HG03159 (cell line): ENCODE results near the gene SLC35E1.

ENCODE experiments used
- ATAC-seq: cut with Tn5 transposase; IDR thresholded peaks from one replicate; pipeline ENCODE4 v1.9.1; 2021; ENCODE audit warnings: mild to moderate bottlenecking, moderate library complexity; ENCODE audit not compliant: unreplicated experiment

Gene SLC35E1

DNA sequence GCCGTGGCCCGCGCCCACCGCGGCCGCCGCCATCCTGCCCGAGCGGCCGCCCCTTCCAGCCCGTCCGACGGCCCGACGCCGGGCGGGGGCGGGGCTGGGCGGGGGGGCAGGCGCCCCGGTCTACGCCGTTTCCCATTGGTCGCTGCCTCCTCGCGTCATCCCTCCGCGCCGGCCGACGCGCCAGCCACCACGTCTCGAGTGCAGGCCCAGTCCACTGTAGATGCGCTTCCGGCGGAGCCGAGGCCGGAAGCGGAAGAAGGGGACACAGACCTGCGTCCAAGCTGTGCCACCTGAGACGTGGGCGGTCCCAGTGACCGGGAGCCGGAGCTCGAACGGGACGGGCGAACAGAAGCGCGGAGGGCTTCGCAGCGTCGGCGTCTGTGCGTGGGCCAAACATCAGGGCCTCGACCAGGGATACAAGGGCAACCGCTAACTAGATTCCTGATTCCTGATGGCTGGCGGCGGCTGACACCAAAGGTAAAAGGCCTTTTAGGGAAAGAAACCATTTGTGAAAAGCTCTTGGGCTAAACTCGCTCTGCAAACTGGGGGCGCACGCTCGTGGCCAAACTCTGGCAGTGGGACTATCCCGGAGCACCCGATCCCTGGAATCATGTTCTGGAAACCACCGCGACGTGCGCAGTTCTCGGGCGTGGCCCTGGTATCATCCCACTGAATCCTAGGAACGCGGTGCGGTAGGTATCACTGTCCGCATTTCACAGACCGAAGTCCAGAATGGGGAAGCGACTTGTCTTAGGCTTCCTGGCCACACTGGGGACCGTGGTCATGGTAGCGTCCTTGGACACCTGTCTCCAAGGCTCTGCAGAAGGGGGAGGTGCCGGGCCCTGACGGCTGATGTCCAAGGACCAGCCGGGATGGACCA is at the start of gene SLC35E1:
Gene SLC35E1 (minus strand): TSS at position 84 of the 880 bp plus-strand sequence. CDS start 51 bp downstream, at position 33.
- peak; percentile 70 for ATAC-seq

- ATAC-seq, result no peak
These were observed 49.1 kb upstream of the SLC35E1 start for GRCh38 chr19:16621165-16621800.

GRCh38 chr19:16620584-16620983 is 48.4 kb upstream of the SLC35E1 start:
- ATAC-seq, result no peak

- ATAC-seq, result no peak
These were observed 47.8 kb upstream of the SLC35E1 start for GRCh38 chr19:16620018-16620417.

DNA sequence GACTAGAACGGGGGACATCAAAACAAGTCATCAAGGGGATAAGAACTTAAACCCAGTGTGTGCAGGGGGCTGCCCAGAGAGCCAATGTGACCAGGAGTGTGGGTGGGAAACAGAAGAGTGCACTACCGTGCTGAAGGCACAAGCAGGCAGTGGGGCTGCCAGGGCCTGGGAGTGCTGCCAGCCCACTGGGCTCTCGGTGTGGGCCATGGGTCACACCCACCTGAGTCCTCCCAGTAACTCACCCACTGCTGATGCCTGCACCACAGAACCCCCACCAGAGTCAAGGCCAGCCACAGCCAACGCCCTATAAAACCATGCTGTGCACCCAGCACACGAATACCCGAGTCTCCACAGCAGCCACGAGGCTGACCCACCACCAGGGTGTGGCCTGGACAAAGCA is 47.2 kb upstream of the SLC35E1 start:
- ATAC-seq, result no peak

DNA sequence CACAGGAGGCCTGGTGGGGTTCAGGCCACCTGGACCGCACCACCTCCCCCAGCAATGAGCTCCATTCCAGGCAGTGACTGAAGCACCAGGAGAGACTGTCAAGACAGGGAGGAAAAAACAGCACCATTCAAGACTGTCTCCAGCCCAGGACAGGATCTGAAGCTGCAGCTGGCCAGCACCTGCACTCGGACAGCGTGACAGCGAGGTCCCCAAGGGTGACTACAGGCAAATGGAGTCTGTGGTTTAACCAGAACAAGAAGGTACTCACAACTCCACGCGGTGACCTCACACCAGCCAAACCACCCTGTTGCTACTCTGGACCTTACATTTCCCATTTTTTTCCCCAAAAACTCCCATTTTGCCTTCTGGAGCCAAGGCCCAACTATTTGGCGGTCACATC is 46.0 kb upstream of the SLC35E1 start:
- ATAC-seq, result no peak

DNA sequence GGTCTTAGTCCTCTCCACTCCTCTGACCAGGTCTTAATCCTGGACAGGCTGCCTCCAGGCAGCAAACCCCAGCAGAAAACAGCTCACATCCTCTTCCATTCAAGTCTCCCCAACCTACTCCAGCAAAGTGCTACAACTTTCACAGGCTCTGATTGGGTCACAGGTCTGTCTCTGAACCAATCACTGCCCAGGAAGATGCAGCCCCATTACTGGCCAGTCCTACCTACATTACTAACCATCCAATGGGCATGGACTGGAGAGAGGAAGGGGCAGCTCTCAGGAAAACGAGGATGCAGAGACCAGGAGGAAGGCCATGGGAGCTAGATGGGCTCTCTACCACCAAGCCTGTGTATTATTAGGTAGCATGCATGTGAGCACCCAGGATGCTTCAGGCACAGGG is 43.6 kb upstream of the SLC35E1 start:
- ATAC-seq, result no peak

- no peak for ATAC-seq
These were observed 42.7 kb upstream of the SLC35E1 start for GRCh38 chr19:16614941-16615340.

DNA sequence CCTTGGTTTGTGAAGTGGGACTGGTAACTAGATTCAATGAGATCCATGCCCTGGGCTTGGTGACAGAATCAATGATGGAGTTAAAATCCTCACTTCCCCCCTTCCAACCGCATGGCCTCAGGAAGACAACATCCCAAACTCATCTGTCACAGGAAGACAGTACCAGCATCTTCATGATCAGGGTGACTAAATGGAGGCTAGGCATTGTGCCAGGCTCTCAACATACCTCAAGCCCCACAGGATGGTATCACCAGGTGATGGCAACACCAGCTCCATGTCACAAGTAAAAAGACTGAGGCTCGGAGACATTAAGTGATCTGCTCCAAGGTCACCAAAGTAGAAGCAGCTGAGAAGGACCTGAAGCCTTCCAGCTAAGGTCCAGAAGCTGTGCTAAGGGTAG is 41.6 kb upstream of the SLC35E1 start:
- ATAC-seq, result no peak

GRCh38 chr19:16612636-16613035 is 40.4 kb upstream of the SLC35E1 start:
- no peak for ATAC-seq

GRCh38 chr19:16611121-16611520 is 38.9 kb upstream of the SLC35E1 start:
- ATAC-seq, result no peak

- no peak for ATAC-seq
These were observed 37.4 kb upstream of the SLC35E1 start for GRCh38 chr19:16609511-16610200.

DNA sequence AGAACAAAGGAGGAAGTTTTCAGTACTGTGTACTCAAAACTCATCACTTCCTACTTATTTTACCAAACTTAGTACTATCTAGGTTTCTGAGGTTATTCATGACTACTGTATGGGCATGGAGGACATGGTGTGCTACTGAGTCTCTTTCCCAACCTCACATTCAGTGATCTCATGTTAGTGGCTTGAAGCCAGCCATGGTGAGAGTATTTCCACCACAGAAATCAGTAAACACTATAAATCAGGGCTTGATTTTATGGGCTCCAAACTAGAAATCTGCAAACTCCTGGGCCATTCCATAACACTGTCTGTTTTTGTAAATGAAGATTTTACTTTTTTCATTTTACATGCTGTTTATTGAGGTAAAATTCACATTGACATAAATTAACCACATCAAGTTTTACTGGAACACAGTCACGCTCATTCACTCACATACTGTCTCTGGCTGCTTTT is 36.1 kb upstream of the SLC35E1 start:
- no peak for ATAC-seq

DNA sequence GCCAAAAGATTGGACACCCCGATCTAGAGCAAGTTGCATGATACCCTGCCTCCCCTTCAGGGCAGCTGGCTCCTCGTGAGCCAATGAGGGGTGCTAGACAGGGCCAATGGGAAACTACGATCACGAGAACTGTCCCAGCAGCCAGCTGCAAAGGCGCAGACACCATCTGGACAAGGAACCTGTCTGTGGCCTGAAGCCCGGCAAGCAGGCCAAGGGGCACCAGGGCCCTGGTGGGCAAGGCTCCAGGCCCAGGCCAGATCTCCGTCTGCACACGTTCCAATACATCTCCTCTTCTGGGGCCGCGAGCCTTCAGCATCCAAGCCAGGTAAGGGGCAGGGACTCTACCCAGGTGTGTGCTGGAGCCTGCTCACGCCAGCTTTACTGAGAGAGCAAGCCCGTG is 35.6 kb upstream of the SLC35E1 start:
- no peak for ATAC-seq

DNA sequence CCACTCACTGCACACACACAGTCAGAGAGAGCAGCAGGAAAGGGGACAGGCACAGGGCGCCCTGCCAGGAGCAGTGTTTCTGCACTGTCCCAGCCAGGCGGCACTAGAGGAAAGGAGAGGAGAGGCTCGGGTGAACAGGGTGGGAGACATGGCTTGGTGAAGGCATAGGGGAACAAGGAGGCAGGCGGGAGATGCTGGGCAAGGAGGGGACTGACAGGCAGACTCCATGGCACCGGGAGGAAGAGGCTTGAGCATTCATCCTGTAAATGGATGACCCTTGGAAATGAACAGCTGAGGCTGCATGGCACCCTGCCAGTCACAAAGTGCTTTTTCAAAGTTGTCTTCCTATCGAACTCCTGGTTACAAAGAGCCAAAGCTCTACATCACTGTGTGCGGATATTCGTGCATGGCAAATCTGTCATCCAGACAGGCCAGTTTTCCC is 33.4 kb upstream of the SLC35E1 start:
- ATAC-seq, result no peak

DNA sequence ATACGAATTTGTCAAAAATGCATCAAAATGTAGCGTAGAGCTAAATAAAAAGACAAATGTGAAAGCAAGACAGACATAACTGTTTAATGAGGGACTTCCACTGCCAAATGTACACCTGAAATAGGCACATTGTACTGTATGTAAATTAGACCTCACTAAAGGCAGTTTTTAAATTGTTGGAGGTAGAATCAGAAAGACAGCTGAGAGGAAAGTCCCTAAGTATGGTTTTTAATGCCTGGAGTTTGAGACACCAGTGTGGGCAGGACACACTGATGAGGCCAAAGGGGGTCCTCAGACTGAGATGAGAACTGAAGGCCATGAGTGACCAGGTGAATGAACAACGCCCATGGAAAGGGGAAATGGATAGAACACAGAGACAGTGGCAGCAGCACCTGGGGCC is 32.9 kb upstream of the SLC35E1 start:
- ATAC-seq, result no peak

- ATAC-seq, result no peak
These were observed 32.4 kb upstream of the SLC35E1 start for GRCh38 chr19:16604615-16605014.

DNA sequence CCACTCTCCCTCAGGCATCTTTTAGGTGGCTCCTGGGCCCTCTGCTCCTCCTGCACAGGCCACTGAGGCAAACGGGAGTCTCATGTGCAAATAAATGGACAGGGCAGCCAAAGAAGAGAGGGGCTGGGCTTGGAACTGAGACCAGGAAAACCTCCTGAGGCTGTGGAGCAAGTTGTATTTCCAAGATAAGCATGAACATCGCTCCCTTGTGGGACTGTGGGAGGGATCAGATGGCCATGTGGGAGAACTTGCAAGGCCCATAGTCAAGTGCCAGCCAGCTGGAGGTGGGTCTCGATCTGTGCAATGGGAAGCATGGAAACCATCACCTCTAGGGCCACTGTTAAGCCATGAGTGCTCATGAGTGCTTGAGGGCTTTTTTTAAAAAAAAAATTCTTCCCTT is 30.9 kb upstream of the SLC35E1 start:
- ATAC-seq, result no peak

DNA sequence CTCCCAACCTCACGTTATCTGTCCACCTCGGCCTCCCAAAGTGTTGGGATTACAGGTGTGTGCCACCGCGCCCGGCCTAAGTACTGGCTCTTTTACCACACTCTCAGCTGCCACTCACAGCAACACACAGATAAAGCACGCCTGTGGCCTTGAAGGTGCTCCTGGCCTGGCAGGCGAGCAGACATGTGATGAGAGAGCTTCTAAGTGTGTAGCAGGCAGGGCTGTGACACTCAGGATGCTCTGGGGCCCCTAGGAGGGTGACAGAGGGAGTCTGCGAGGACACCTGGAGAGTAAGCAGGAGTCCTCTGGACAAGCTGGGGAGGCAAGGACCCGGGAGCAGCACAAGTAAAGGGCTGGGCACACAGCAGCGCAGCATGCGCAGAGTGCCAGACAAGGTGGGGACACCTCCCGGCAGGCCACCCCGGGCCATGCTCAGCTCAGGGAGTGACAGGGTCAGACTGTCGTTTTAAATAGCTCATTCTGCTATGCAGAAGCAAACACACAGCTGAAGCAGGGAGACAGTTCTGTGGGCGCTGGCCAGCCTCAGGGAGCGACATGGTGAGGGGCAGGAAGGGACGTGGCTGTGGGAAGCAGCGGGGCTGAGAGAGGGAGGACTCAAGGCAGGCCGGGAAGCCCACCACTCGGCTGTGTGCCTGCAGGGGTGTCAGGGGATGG is 29.3 kb upstream of the SLC35E1 start:
- no peak for ATAC-seq

GRCh38 chr19:16600824-16601223 is 28.6 kb upstream of the SLC35E1 start:
- no peak for ATAC-seq
